ENCODE measurements around the gene PRR15L. TPM values are rescaled to one million over a fixed set of nuclear protein-coding genes. Genes with fewer than 3 reads are reported as not detected.
"Not testable (repeated sequence)": the region's sequence is repeated elsewhere in the genome, so short reads cannot be mapped to it uniquely, and the experiment has no call there.

The PRR15L gene, protein sequence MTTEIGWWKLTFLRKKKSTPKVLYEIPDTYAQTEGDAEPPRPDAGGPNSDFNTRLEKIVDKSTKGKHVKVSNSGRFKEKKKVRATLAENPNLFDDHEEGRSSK
- total RNA-seq, result not detected

DNA sequence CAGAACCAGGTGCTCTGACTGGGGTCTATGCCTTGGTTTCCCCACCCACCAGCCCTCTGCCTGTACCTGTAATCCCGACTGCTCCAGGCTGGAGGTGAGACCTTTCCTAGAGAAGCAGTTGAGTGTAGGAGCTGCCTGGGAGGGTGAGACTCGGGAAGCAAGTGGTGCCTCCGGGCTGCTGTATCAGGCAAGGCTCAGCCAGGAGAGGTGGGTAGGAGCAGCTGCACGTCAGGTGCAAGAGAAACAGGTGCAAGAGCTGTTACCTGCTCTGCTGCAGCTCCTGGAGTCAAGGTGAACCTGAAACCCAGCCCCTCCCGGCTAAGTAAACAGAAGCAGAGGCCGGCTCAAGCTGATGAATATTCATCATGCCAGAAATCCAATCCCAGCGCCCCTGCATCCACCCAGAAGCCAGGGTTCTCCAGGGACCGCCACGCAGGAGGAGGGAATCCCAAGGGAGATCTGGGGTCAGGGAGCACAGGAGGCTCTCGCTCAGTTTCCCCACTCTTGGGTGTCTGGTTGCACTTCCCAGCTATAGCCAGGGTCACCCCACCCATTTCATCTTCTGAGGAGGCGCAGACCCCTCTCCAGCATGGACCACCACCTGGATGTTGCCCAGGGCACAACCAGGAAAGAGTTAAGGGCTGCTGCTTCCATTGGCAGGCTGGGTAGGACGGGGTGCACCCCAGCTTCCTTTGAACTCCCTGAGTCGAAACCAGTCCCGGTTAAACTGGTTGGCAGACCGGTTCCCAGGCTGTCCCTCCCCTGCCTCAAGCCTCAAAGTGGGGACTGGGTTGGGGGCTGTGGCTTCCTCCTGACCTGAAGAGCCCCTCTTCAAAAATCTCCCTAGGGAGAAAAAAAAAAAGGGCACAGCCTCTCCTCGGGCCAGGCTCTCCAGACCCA lies at the start of gene PRR15L:
Gene PRR15L (minus strand): TSS at position 293 of the 900 bp plus-strand sequence. CDS start 4,649 bp downstream, outside the sequence.
- Mint-ChIP-seq H3K36me3 (peaks cover 3% of the 10 kb centered on the region), H3K27me3 (no peaks in the 10 kb centered on the region), H3K4me3 (no peak within 1 kb of the TSS), H3K27ac (no peak within 1 kb of the TSS), H3K4me1 (no peaks in the 10 kb centered on the region), H3K9me3 (no peaks in the 10 kb centered on the region)
- no peak for DNase-seq

DNA sequence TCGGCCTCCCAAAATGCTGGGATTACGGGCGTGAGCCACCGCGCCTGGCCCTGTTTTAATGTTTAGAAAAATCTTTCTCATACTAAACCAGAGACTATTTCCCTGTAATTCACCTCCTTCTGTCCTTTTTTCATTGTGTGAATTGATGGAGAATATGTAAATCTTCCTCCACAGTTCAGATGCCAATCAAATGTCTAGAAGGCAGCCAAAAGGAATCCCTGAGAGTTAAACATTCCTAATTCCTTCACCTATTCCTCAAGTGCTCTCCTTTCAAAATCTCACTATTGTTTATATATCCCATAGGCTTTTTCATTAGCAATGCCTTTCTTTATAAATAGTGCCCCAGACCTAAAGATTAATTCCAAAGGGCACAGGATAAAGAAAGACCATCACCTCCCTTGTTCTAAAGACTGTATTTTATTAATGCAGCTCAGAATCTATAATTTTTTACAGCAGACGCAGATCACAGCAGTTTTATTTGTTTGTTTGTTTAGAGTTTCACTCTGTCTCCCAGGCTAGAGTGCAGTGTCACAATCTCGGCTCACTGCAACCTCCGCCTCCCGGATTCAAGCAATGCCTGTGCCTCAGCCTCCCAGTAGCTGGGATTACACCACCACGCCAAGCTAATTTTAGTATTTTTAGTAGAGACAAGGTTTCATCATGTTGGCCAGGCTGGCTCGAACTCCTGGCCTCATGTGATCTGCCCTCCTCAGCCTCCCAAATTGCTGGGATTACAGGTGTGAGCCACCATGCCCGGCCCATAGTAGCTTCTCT lies 49.4 kb upstream of the PRR15L start:
- no peak for DNase-seq
- Mint-ChIP-seq H3K27me3 (peaks cover 37% of the 10 kb centered on the region), H3K4me3 (no peak overlapping the region), H3K9me3 (no peaks in the 10 kb centered on the region), H3K4me1 (peaks cover 8% of the 10 kb centered on the region), H3K27ac (no peak overlapping the region), H3K36me3 (no peaks in the 10 kb centered on the region)

DNA sequence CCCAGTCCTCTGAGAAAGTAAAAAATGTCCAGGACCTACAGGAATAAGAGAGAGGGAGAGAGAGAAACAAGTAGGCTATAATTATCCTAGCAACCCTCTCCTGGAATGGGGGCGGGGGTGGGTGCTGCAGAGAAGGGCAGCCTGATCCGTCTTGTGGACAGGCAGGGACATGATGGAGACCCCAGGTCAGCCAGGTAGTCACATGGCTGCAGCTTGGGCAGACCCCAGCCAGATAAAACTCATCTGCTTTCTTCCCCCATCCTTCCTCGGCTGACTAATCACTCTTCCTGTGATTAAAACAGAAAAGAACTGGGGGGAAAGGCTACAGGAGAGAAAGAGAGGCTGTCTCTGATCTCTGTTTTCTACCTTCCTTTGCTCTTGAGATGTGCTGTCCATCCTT lies 47.3 kb upstream of the PRR15L start:
- Mint-ChIP-seq H3K27me3 (peaks cover 27% of the 10 kb centered on the region), H3K27ac (no peak overlapping the region), H3K4me3 (no peak overlapping the region), H3K36me3 (no peaks in the 10 kb centered on the region), H3K4me1 (peaks cover 2% of the 10 kb centered on the region), H3K9me3 (no peaks in the 10 kb centered on the region)
- DNase-seq, result no peak

DNA sequence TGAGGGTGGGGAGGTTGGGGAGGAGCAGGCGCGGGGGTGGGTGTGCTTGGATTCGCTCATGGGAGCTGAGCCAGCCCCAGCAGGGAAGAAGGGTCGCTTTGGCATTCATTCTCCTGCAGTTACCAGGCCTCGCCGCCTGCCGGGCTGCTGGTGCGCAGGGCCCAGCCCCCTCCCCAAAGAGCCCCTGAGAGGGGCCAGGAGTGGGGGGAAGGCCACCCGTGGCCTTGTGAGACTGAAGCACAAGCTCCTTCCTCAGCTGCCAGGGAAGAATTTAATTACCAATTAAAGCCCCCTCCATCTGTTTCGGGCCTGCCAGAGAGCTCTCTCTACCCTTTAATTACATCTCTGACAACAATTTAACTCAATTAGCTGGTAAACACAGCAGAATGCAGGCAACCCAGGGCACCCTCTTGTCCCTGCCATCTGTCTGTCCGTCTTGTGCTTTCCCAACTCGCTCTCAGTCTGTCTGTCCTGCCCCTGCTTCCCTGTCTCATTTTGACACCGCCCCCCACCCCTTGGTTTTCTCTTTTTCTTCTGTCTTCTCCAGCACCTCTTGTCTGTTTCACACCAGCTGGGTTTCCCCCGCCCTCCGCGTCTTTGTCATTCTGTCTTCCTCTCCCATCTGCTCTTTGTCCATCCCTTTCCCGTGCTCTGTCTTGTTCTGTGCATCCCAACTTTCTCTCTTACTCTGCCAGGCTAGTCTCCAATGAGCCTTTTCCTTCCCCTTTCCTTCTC lies 45.9 kb upstream of the PRR15L start:
- Mint-ChIP-seq H3K27me3 (peaks cover 25% of the 10 kb centered on the region), H3K4me3 (no peak overlapping the region), H3K9me3 (no peaks in the 10 kb centered on the region), H3K27ac (no peak overlapping the region), H3K36me3 (no peaks in the 10 kb centered on the region), H3K4me1 (peaks cover 2% of the 10 kb centered on the region)
- no peak for DNase-seq

DNA sequence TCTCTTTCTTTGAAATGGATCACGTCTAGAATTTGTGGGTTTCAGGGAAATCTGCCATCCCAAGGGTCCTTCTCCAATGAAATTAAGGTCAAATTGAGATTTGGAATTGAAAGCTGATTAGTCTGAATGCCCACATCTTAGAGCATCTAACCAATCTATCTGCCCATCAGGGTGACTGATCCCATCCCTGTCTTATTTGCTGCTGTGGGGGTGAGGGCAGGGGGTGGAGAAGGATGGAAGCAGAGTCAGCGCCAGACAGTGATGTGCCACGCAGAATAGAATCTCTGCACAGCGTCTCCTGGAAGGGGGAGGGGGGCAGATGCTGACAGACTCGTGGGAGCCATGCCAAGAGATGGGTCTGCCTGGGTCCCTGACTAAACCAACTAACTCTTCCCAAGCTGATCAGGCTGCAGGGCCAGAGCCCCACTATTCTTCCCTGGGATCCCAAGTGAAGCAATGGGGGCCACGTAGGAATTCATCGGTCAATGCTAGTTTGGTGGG lies 45.3 kb upstream of the PRR15L start:
- no peak for DNase-seq
- Mint-ChIP-seq H3K9me3 (no peaks in the 10 kb centered on the region), H3K36me3 (no peaks in the 10 kb centered on the region), H3K4me1 (peaks cover 2% of the 10 kb centered on the region), H3K4me3 (no peak overlapping the region), H3K27me3 (peaks cover 22% of the 10 kb centered on the region), H3K27ac (no peak overlapping the region)

DNA sequence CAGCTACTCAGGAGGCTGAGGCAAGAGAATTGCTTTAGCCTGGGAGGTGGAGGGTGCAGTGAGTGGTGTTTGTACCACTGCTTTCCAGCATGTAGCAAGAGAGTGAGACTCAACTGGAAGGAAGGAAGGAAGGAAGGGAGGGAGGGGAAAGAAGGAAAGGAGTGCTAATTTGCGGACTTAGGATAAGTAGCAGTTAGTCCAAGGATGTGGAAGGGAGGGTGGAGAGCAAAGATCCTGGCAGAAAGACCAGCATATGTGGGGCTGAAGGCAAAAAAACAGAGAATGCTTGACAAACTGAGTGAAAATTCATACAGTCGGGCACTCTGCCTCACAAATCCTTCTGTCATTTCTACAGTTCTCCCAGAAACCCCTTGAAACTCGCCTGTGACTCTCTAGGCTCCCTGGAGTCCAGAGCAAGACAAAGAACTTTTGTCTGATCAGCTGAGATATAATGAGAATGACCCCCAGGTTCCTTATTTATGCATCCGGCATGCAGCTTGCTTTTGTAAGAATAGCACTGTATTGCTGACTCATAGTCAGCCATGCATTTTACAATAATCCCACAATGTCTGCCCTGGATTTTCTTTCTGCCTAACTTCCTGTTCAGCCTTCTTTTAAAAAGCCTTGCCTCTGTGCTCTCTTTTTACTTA lies 44.7 kb upstream of the PRR15L start:
- Mint-ChIP-seq H3K4me1 (peaks cover 2% of the 10 kb centered on the region), H3K9me3 (no peaks in the 10 kb centered on the region), H3K27me3 (peaks cover 21% of the 10 kb centered on the region), H3K36me3 (no peaks in the 10 kb centered on the region), H3K4me3 (no peak overlapping the region), H3K27ac (no peak overlapping the region)
- DNase-seq, result no peak

DNA sequence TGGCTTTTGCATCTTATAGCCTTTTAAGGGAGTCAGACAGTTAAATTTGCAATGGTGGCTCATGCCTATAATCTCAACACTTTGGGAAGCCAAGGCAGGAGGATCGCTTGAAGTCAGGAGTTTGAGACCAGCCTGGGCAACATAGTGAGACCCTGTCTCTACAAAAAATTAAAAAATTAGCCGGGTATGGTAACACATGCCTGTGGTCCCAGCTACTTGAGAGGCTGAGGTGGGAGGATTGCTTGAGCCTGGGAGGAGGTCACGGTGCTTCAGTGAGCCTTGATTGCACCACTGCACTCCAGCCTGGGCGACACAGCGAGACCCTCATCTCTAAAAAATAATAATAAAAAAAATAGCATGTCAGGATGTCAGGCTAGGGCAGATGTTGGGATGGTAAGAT lies 44.0 kb upstream of the PRR15L start:
- not testable (repeated sequence) for H3K27ac Mint-ChIP-seq, H3K36me3 Mint-ChIP-seq, H3K4me3 Mint-ChIP-seq, H3K9me3 Mint-ChIP-seq, DNase-seq, H3K4me1 Mint-ChIP-seq
- peaks cover 14% of the 10 kb centered on the region for H3K27me3 Mint-ChIP-seq

DNA sequence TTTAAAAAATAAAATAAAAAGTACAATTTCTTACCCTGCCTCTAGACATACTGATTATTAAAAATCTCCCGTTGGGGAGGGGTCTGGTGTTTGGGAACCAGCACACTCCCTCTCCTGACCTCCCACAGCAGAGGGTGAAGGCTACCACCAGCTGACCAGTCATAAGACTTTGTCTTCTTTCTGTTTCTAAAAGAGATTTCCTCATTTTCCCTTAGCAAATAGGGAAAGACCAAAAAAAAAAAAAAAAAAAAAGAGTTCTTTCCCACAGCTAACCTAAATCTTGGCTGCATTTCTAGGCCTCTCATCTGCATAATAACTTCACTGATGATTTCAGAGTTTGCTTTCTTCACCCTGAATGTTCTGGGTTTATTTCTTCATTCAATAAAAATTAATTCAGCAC lies 43.5 kb upstream of the PRR15L start:
- no peak for DNase-seq
- Mint-ChIP-seq H3K27ac (no peak overlapping the region), H3K4me3 (no peak overlapping the region), H3K4me1 (peaks cover 2% of the 10 kb centered on the region), H3K9me3 (no peaks in the 10 kb centered on the region), H3K36me3 (no peaks in the 10 kb centered on the region), H3K27me3 (peaks cover 14% of the 10 kb centered on the region)

DNA sequence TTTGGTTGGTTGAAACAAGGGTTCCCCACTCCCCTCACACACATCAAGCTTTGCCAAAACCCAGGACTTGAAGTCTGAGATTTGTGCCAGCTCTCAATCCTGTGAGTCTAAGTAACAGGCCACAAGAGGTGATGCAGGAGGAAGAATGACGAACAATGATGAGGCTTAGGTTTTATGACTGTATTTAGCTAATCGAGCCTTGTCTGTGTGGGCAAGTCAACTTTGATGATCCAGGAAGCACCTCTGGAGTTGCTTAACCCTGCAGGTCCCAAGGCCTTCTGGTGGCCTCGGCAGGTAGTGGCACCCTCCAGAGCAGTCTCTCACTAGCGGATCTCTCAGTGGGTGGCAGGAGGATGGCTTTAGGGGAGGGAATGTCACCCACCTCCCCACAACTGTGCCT lies 41.9 kb upstream of the PRR15L start:
- no peak overlapping the region for H3K27ac Mint-ChIP-seq
- DNase-seq, result no peak

DNA sequence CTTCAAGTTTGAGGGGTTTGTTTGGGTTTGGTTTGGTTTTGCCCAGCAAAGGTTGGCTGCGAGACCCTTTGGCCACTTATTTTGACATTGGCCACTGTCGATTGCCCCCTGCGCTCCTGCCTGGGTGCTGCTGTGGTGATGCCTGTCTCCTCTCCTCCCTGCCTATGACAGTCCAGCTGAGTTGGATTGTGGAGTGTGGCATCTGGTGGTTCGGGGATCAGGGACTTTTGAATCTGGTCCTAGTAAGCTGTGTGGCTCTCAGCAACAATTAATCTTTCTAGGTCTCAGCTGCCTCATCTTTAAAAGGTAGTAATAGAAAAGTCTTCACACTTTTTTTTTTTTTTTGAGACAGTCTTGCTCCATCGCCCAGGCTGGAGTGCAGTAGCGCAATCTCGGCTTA lies 40.4 kb upstream of the PRR15L start:
- DNase-seq, result no peak
- Mint-ChIP-seq H3K27ac (no peak overlapping the region), H3K4me1 (peaks cover 2% of the 10 kb centered on the region), H3K36me3 (no peaks in the 10 kb centered on the region), H3K27me3 (peaks cover 3% of the 10 kb centered on the region), H3K9me3 (no peaks in the 10 kb centered on the region), H3K4me3 (no peak overlapping the region)

More for the DNA sequence above, 41.9 kb upstream of the PRR15L start:
- Mint-ChIP-seq H3K27me3 (peaks cover 10% of the 10 kb centered on the region), H3K9me3 (no peaks in the 10 kb centered on the region), H3K4me1 (peaks cover 2% of the 10 kb centered on the region), H3K4me3 (no peak overlapping the region), H3K36me3 (no peaks in the 10 kb centered on the region)

DNA sequence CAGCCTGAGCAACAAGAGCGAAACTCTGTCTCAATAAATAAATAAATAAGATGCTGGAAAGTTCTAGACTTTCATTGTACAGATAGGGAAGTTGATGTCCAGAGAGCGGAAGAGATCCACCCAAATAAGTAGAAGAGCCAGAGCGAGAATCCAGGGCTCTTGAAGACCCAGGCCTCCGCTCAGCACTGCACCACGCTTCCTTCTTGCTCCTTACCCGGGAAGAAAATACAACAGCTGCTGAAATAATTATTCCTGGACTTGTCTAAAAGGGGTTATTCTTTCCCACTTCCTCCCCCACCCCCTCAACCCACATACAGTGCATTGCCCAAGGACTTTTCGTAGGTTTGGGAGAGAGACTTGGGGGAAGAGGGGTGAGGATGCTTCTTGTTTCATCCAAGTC lies 39.9 kb upstream of the PRR15L start:
- no peak for DNase-seq
- H3K9me3 Mint-ChIP-seq, result no peaks in the 10 kb centered on the region

DNA sequence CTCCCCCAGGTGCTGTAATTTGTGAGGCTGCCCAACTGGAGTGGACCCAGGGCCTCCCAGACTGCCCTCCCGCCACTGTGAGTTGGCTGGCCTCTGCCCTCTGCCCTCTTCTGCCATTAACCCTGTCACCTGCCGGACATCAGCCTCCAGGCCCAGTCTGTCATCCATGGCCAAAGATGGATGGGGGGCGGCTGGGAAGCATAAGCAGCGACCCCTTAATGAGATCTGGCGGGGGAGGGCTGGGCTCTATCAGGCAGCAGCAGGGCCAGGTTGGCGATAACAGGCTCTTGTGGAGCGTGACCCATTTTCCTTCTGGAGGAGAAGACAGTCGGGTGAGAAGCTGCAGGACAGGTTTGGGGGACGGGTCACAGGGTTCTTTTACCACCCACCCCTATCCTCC lies 38.5 kb upstream of the PRR15L start:
- Mint-ChIP-seq H3K36me3 (no peaks in the 10 kb centered on the region), H3K27me3 (no peaks in the 10 kb centered on the region), H3K9me3 (no peaks in the 10 kb centered on the region), H3K27ac (no peak overlapping the region), H3K4me1 (no peaks in the 10 kb centered on the region), H3K4me3 (no peak overlapping the region)
- DNase-seq, result no peak

More for the DNA sequence above, 39.9 kb upstream of the PRR15L start:
- H3K27me3 Mint-ChIP-seq, result no peaks in the 10 kb centered on the region
- no peaks in the 10 kb centered on the region for H3K4me1 Mint-ChIP-seq
- no peak overlapping the region for H3K27ac Mint-ChIP-seq
- H3K4me3 Mint-ChIP-seq, result no peak overlapping the region
- H3K36me3 Mint-ChIP-seq, result no peaks in the 10 kb centered on the region

DNA sequence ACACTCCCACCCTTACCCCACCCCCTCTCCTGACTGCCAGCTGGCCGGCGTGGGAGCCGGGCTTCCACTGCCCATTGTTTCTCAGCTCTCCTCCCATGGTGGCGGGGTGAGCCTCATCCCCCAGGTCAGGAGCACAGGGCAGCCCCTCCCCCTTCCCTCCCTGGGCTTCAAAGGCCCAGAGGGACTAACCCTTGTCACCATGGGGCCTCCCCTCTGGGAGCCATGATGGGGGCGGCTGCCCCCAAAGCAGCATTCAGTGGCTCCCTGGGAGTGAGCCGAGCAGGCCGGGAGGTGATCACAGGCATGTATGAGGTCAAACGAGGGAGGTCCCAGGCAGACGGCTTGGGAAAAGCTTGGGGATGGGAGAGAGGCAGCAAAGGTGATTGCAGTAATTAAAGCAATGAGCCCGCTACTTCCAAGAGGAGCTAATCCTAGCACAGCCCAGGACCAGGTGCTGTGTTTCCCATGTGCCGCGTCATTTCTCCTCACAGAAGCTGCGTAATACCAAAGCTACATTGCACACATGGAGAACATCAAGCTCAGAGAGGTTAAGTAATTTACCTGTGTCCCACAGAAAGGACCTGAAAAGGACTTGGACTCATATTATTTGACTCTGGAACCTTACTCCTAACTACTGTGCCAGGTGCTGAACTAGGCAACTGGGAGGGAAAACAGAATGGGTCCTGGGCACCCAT lies 37.7 kb upstream of the PRR15L start:
- no peak overlapping the region for H3K27ac Mint-ChIP-seq
- no peaks in the 10 kb centered on the region for H3K9me3 Mint-ChIP-seq
- no peaks in the 10 kb centered on the region for H3K36me3 Mint-ChIP-seq
- no peaks in the 10 kb centered on the region for H3K27me3 Mint-ChIP-seq
- no peaks in the 10 kb centered on the region for H3K4me1 Mint-ChIP-seq
- DNase-seq, result no peak
- no peak overlapping the region for H3K4me3 Mint-ChIP-seq

DNA sequence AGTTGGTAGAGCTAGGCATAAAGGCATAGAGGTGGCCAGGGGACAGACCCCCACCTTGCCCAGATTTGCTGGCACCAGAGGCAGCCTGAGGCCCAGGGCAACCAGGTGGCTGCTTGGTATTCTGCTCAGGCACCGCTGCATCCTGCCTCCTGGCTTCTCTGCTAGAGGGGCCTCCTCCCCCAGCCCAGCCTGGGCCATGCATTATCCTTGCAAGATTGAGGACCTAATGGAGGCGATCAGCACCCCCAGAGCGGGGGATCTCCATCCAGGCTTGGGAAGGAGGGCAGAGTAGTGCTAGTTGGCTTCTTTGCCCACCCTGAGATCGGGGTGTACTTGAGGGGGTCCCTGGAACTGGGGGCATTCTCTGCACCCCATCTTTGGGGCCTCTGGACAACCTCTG lies 37.0 kb upstream of the PRR15L start:
- H3K36me3 Mint-ChIP-seq, result no peaks in the 10 kb centered on the region
- no peak for DNase-seq
- H3K9me3 Mint-ChIP-seq, result no peaks in the 10 kb centered on the region
- peaks cover 3% of the 10 kb centered on the region for H3K4me1 Mint-ChIP-seq
- no peak overlapping the region for H3K27ac Mint-ChIP-seq
- no peak overlapping the region for H3K4me3 Mint-ChIP-seq
- no peaks in the 10 kb centered on the region for H3K27me3 Mint-ChIP-seq

Measured in activated naive CD8-positive, alpha-beta T cell treated with anti-CD3 and anti-CD28 coated beads for 36 hours (primary cell).